ENCODE results near the gene LOXL3.

Gene LOXL3

GRCh38 chr2:74496997-74497776 is 56.6 kb downstream of the LOXL3 start:
- no peak for DNase-seq (ENCODE audit: low read depth)
- no peak overlapping the region for H3K4me3 ChIP-seq (ENCODE audit: low read depth, low read length)
- no peak for TF ChIP-seq CTCF (IDR thresholded peaks at IDR 0.05; ENCODE audit: low read depth, low read length, missing control alignments)

GRCh38 chr2:74495440-74495839 is 58.3 kb downstream of the LOXL3 start:
- no peak overlapping the region for H3K4me3 ChIP-seq (ENCODE audit: low read depth, low read length)
- TF ChIP-seq CTCF (IDR thresholded peaks at IDR 0.05; ENCODE audit: low read depth, low read length, missing control alignments) = no peak
- DNase-seq (ENCODE audit: low read depth) = no peak

GRCh38 chr2:74493546-74493945 is 60.2 kb downstream of the LOXL3 start:
- no peak for DNase-seq (ENCODE audit: low read depth)
- no peak for TF ChIP-seq CTCF (IDR thresholded peaks at IDR 0.05; ENCODE audit: low read depth, low read length, missing control alignments)
- no peak overlapping the region for H3K4me3 ChIP-seq (ENCODE audit: low read depth, low read length)

GRCh38 chr2:74491648-74492544 is 61.8 kb downstream of the LOXL3 start:
- TF ChIP-seq CTCF (IDR thresholded peaks at IDR 0.05; ENCODE audit: low read depth, low read length, missing control alignments) = no peak
- no peak for DNase-seq (ENCODE audit: low read depth)
- H3K4me3 ChIP-seq (ENCODE audit: low read depth, low read length) = no peak overlapping the region

- DNase-seq (ENCODE audit: low read depth) = no peak
- TF ChIP-seq CTCF (IDR thresholded peaks at IDR 0.05; ENCODE audit: low read depth, low read length, missing control alignments) = no peak
- no peak overlapping the region for H3K4me3 ChIP-seq (ENCODE audit: low read depth, low read length)
Measured at GRCh38 chr2:74489906-74490305, 63.8 kb downstream of the LOXL3 start.

- no peak for TF ChIP-seq CTCF (IDR thresholded peaks at IDR 0.05; ENCODE audit: low read depth, low read length, missing control alignments)
Measured at GRCh38 chr2:74488643-74489481, 64.9 kb downstream of the LOXL3 start.

More at GRCh38 chr2:74488643-74489481, 64.9 kb downstream of the LOXL3 start:
- H3K4me3 ChIP-seq (ENCODE audit: low read depth, low read length) = no peak overlapping the region
- DNase-seq (ENCODE audit: low read depth) = no peak

All from GM12864 (cell line).